HepG2 (cell line): ENCODE results near the gene RNF11.

ENCODE experiments used
- CTCF ChIP-seq: sonication (generic); formaldehyde crosslinking; IDR thresholded peaks from 2 replicates; pipeline ENCODE4 v1.5.0; 2020; ENCODE audit warnings: mild to moderate bottlenecking, missing genetic modification reagents, moderate library complexity
- ELK4 ChIP-seq: sonication (generic); formaldehyde crosslinking; IDR thresholded peaks from 2 replicates; pipeline ENCODE4 v1.9.0; 2021; ENCODE audit warnings: missing genetic modification reagents, borderline replicate concordance
- GABPA ChIP-seq, 2 experiments: IDR thresholded peaks; 2 replicates each; pipeline ENCODE4 v1.6.1; 2011 to 2016; ENCODE audit warnings: low read depth in 2 of 2, low read length in 1 of 2, missing biosample characterization in 1 of 2, missing genetic modification characterization in 1 of 2
- RNF2 ChIP-seq: fragments of 450-650 bp; conservative IDR thresholded peaks from 2 replicates; pipeline ENCODE4 v1.6.1; 2016; ENCODE audit warnings: low read depth
- SMC3 ChIP-seq: IDR thresholded peaks from 2 replicates; pipeline ENCODE4 v1.6.1; 2011; ENCODE audit warnings: low read length, improper control_type of control experiment
- ZNF430 ChIP-seq: sonication (generic); formaldehyde crosslinking; IDR thresholded peaks from 2 replicates; pipeline ENCODE4 v1.9.0; 2021; ENCODE audit warnings: mild to moderate bottlenecking, missing genetic modification reagents
- ZNF431 ChIP-seq: sonication (generic); formaldehyde crosslinking; IDR thresholded peaks from 2 replicates; pipeline ENCODE4 v1.9.0; 2022; ENCODE audit warnings: missing genetic modification reagents, low read depth, mild to moderate bottlenecking, borderline replicate concordance

- TF ChIP-seq SMC3 (no peak), ZNF430 (CRISPR knock-in tag) (no peak), ZNF431 (no peak), CTCF (CRISPR knock-in tag) (no peak), GABPA (IDR thresholded peaks at IDR 0.05; ENCODE audit: low read depth, low read length) (no peak), GABPA (CRISPR knock-in tag; IDR thresholded peaks at IDR 0.05; ENCODE audit: low read depth) (no peak), RNF2 (no peak), ELK4 (CRISPR knock-in tag) (no peak)
Measured at GRCh38 chr1:51311826-51312225, 75.8 kb downstream of the RNF11 start.
